Thyroid gland (tissue), 4 donors: Measurements from ENCODE around the gene OR10D3. TPM values are rescaled to one million over a fixed set of nuclear protein-coding genes. Genes with fewer than 3 reads are reported as not detected.

Source experiments
- DNase-seq, 2 donors: peaks; one replicate each; pipeline ENCODE4 v3.0.0-alpha.2; 2019
- H3K27ac ChIP-seq, 3 donors: fragments of 200-600 bp; sonication (generic); 1 replicate in 2 of 3; 2 replicates in 1 of 3; pipeline ENCODE4 v1.5.1; 2016 to 2019; ENCODE audit warnings: mild to moderate bottlenecking in 1 of 3, moderate library complexity in 1 of 3
- H3K27me3 ChIP-seq: fragments of 200-600 bp; sonication (generic); one replicate; pipeline ENCODE4 v1.5.1; 2019
- H3K36me3 ChIP-seq, 2 donors: fragments of 200-600 bp; sonication (generic); one replicate each; pipeline ENCODE4 v1.5.1; 2016 to 2019
- H3K4me1 ChIP-seq, 2 donors: fragments of 200-600 bp; sonication (generic); one replicate each; pipeline ENCODE4 v1.5.1; 2017 to 2019
- H3K4me3 ChIP-seq, 3 donors: fragments of 200-600 bp; sonication (generic); replicated peaks in 1 of 3; 1 replicate in 2 of 3; 2 replicates in 1 of 3; pipeline ENCODE4 v1.5.1; 2016; ENCODE audit warnings: mild to moderate bottlenecking in 1 of 3
- H3K9me3 ChIP-seq: fragments of 200-600 bp; sonication (generic); one replicate; pipeline ENCODE4 v1.5.1; 2017
- CTCF ChIP-seq, 6 experiments: fragments of 200-600 bp in 3 of 6; fragments of 450-650 bp in 3 of 6; sonication (generic) in 3 of 6; IDR thresholded peaks; one replicate each; pipeline ENCODE4 v1.5.1; 2016 to 2019; ENCODE audit warnings: antibody characterized with exemption in 6 of 6, mild to moderate bottlenecking in 2 of 6, inconsistent platforms in 1 of 6, moderate library complexity in 1 of 6
- POLR2A ChIP-seq, 2 donors: fragments of 450-650 bp; IDR thresholded peaks; one replicate each; pipeline ENCODE4 v1.6.1; 2017; ENCODE audit warnings: antibody characterized with exemption in 2 of 2, mild to moderate bottlenecking in 2 of 2, moderate library complexity in 1 of 2
- WGBS, 2 donors: methylation state at CpG; one replicate each; pipeline ENCODE4 v1.1.5; 2017; 5-methylcytosine and 5-hydroxymethylcytosine counted together
- intact Hi-C: fragments of 100-400 bp; cut with DNase I; formaldehyde crosslinking; loops from one replicate; pipeline ENCODE4 v1.15.1; 2023
- total RNA-seq, 4 donors: library from RNA; depleted of rRNA; stranded (reverse); fragments of >200 nt; gene quantifications; one replicate each; pipeline ENCODE4 v1.2.3, GENCODE V29; 2016

The OR10D3 gene
- total RNA-seq, 4 donors from 2014 or later = not detected

- 87 to 89% methylated on average over 1 of the region's 1 CpG for WGBS, 2 donors
These were observed 42.3 kb downstream of the OR10D3 start for GRCh38 chr11:124225471-124225870.

DNA sequence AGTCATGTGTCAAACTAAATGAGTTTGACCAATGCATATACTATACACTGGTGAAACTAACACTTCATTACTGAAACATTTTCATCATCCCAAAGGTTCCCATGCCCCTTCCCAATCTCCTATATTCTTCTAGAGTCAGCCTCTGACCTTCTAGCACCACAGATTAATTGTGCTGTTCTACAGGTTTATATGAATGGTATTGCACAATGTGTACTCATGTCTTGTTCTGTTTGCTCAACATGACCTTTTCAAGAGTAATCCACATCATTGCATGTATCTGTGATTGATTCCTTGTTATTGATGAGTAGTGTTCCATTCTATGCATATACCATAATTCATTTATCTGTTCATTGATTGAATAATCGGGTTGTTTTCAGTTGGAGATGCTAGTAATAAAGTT is 50.2 kb downstream of the OR10D3 start:
- 43 to 53% methylated on average over 1 of the region's 1 CpG for WGBS, 2 donors
- Histone ChIP-seq H3K27me3 (no peaks in the 10 kb centered on the region), H3K9me3 (no peaks in the 10 kb centered on the region), H3K4me3 (no peak overlapping the region), H3K4me1 (no peaks in the 10 kb centered on the region), H3K27ac (no peak overlapping the region), H3K36me3 (no peaks in the 10 kb centered on the region)
- DNase-seq = no peak
- TF ChIP-seq POLR2A (IDR thresholded peaks at IDR 0.05) (no peak), CTCF (IDR thresholded peaks at IDR 0.05) (no peak)
- intact Hi-C loops = no loop called here

More at GRCh38 chr11:124225471-124225870, 42.3 kb downstream of the OR10D3 start:
- no peaks in the 10 kb centered on the region for H3K4me1 ChIP-seq
- H3K27me3 ChIP-seq = no peaks in the 10 kb centered on the region
- H3K9me3 ChIP-seq = no peaks in the 10 kb centered on the region
- no peaks in the 10 kb centered on the region for H3K36me3 ChIP-seq
- DNase-seq = no peak
- no peak for TF ChIP-seq POLR2A (IDR thresholded peaks at IDR 0.05)
- TF ChIP-seq CTCF (IDR thresholded peaks at IDR 0.05) = no peak
- H3K27ac ChIP-seq = no peak overlapping the region
- H3K4me3 ChIP-seq = no peak overlapping the region
- intact Hi-C loops = no loop called here

Other genes starting within 250 kb of the OR10D3 start
- 1 to 10 TPM in 2 of 4 donors, not detected in 2; 1.7 to 2.6 TPM for gene OR4D5, start 243.7 kb upstream of the OR10D3 start, total RNA-seq
- not detected for gene OR6T1, start 239.5 kb upstream of the OR10D3 start, total RNA-seq
- gene OR10S1, start 205.6 kb upstream of the OR10D3 start, total RNA-seq = not detected
- gene OR10G6, start 188.2 kb upstream of the OR10D3 start, total RNA-seq = not detected
- not detected for gene OR10G4, start 170.3 kb upstream of the OR10D3 start, total RNA-seq
- not detected for gene OR10G9, start 160.3 kb upstream of the OR10D3 start, total RNA-seq
- not detected for gene OR10G8, start 156.5 kb upstream of the OR10D3 start, total RNA-seq
- gene OR10G7, start 142.0 kb upstream of the OR10D3 start, total RNA-seq = not detected
- 10 to 100 TPM; 19.5 to 23.5 (median 21.3) TPM for gene VWA5A, start 67.9 kb upstream of the OR10D3 start, total RNA-seq
- gene OR8G1, start 57.8 kb downstream of the OR10D3 start, total RNA-seq = not detected
- not detected for gene OR8G5, start 73.0 kb downstream of the OR10D3 start, total RNA-seq
- gene OR8D1, start 130.6 kb downstream of the OR10D3 start, total RNA-seq = not detected
- not detected for gene OR8D2, start 136.9 kb downstream of the OR10D3 start, total RNA-seq
- not detected for gene OR8B2, start 201.2 kb downstream of the OR10D3 start, total RNA-seq
- gene OR8B3, start 215.7 kb downstream of the OR10D3 start, total RNA-seq = not detected
- gene OR8B4, start 241.5 kb downstream of the OR10D3 start, total RNA-seq = not detected